NCI-H345 (cell line): ENCODE results near the gene TRAK1.

Experiments
- DNase-seq: peaks from one replicate; lab custom pipeline; 2025; lab: John Stamatoyannopoulos, UW

The TRAK1 gene

GRCh38 chr3:42247576-42248027 lies 156.4 kb downstream of the TRAK1 start:
- DNase-seq: peak; percentile 68

GRCh38 chr3:42250761-42251160 lies 159.6 kb downstream of the TRAK1 start:
- DNase-seq: no peak

GRCh38 chr3:42254566-42254965 lies 163.4 kb downstream of the TRAK1 start:
- no peak for DNase-seq

- DNase-seq: no peak
Observed at GRCh38 chr3:42256135-42256819, 165.1 kb downstream of the TRAK1 start.

GRCh38 chr3:42257007-42257406 lies 165.8 kb downstream of the TRAK1 start:
- peak; percentile 24 for DNase-seq

- DNase-seq: no peak
Observed at GRCh38 chr3:42262525-42262924, 171.4 kb downstream of the TRAK1 start.

GRCh38 chr3:42263354-42264346 lies 172.5 kb downstream of the TRAK1 start:
- DNase-seq: no peak

GRCh38 chr3:42264399-42265058 lies 173.4 kb downstream of the TRAK1 start:
- DNase-seq: no peak

GRCh38 chr3:42265059-42265991 lies 174.2 kb downstream of the TRAK1 start:
- DNase-seq: no peak

GRCh38 chr3:42266085-42266484 lies 174.9 kb downstream of the TRAK1 start, which contains the start of gene CCK:
Gene CCK (minus strand): TSS chr3:42266185. CDS start chr3:42263630, 2,555 bp downstream.
- no peak for DNase-seq

GRCh38 chr3:42267878-42268277 lies 176.7 kb downstream of the TRAK1 start:
- DNase-seq: no peak

- DNase-seq: no peak
Observed at GRCh38 chr3:42269647-42270046, 178.5 kb downstream of the TRAK1 start.

GRCh38 chr3:42270561-42270960 lies 179.4 kb downstream of the TRAK1 start:
- DNase-seq: peak; percentile 95

- no peak for DNase-seq
Observed at GRCh38 chr3:42271786-42272185, 180.6 kb downstream of the TRAK1 start.

GRCh38 chr3:42273361-42273760 lies 182.2 kb downstream of the TRAK1 start:
- no peak for DNase-seq

- no peak for DNase-seq
Observed at GRCh38 chr3:42274266-42274665, 183.1 kb downstream of the TRAK1 start.

- no peak for DNase-seq
Observed at GRCh38 chr3:42275217-42275616, 184.1 kb downstream of the TRAK1 start.
